Measurements from ENCODE around the gene CMTM2. TPM values are rescaled to one million over a fixed set of nuclear protein-coding genes. Genes with fewer than 3 reads are reported as not detected.

CMTM2 gene
- total and polyA plus RNA-seq, 9 of the 15 experiments (the other 6 are each of a cell fraction or from before 2014, with no cell fraction given), result not detected

DNA sequence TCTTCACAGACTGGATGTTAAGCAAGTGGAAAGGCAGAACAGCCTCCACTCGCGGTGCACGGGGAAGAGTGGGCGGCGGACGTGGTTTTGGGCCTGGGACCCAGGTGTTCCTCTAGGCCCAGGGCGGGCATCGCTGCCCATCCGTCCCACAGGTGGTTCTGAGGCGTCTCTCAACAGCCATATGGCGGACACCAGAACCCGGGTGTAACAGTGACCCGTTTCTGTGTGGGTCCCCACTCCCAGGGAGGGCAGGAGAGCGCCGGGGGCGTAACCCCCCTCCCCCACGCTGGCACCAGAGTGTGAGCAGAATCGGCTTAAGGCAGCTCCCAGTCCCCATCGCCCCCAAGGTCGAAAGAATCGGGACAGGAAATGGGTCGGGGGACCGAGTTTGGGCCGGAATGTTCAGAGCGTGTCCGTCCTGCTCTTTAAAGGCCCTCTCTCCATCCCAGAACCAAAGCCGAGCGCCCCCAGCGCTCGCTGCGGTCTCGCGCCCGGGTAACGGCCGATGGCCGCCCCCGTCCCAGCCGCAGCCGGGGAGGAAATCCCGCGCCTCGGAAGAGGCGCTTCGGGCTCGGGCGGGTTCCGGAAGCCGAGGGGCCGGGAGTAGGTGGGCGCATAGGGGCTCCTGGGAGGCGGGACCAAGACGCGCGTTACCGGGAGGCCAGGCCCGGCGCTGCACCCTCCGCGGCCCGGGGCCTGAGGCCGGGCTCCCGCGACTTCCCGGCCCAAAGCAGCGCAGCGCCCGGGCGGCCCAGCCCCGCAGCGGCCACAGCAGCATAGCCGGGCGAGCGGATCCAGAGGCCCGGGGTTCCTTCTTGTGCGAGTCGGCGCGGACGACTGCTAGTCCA is 29.8 kb upstream of the CMTM2 start, which contains the start of gene TK2 (continued):
- TF ChIP-seq, protein P1, sequence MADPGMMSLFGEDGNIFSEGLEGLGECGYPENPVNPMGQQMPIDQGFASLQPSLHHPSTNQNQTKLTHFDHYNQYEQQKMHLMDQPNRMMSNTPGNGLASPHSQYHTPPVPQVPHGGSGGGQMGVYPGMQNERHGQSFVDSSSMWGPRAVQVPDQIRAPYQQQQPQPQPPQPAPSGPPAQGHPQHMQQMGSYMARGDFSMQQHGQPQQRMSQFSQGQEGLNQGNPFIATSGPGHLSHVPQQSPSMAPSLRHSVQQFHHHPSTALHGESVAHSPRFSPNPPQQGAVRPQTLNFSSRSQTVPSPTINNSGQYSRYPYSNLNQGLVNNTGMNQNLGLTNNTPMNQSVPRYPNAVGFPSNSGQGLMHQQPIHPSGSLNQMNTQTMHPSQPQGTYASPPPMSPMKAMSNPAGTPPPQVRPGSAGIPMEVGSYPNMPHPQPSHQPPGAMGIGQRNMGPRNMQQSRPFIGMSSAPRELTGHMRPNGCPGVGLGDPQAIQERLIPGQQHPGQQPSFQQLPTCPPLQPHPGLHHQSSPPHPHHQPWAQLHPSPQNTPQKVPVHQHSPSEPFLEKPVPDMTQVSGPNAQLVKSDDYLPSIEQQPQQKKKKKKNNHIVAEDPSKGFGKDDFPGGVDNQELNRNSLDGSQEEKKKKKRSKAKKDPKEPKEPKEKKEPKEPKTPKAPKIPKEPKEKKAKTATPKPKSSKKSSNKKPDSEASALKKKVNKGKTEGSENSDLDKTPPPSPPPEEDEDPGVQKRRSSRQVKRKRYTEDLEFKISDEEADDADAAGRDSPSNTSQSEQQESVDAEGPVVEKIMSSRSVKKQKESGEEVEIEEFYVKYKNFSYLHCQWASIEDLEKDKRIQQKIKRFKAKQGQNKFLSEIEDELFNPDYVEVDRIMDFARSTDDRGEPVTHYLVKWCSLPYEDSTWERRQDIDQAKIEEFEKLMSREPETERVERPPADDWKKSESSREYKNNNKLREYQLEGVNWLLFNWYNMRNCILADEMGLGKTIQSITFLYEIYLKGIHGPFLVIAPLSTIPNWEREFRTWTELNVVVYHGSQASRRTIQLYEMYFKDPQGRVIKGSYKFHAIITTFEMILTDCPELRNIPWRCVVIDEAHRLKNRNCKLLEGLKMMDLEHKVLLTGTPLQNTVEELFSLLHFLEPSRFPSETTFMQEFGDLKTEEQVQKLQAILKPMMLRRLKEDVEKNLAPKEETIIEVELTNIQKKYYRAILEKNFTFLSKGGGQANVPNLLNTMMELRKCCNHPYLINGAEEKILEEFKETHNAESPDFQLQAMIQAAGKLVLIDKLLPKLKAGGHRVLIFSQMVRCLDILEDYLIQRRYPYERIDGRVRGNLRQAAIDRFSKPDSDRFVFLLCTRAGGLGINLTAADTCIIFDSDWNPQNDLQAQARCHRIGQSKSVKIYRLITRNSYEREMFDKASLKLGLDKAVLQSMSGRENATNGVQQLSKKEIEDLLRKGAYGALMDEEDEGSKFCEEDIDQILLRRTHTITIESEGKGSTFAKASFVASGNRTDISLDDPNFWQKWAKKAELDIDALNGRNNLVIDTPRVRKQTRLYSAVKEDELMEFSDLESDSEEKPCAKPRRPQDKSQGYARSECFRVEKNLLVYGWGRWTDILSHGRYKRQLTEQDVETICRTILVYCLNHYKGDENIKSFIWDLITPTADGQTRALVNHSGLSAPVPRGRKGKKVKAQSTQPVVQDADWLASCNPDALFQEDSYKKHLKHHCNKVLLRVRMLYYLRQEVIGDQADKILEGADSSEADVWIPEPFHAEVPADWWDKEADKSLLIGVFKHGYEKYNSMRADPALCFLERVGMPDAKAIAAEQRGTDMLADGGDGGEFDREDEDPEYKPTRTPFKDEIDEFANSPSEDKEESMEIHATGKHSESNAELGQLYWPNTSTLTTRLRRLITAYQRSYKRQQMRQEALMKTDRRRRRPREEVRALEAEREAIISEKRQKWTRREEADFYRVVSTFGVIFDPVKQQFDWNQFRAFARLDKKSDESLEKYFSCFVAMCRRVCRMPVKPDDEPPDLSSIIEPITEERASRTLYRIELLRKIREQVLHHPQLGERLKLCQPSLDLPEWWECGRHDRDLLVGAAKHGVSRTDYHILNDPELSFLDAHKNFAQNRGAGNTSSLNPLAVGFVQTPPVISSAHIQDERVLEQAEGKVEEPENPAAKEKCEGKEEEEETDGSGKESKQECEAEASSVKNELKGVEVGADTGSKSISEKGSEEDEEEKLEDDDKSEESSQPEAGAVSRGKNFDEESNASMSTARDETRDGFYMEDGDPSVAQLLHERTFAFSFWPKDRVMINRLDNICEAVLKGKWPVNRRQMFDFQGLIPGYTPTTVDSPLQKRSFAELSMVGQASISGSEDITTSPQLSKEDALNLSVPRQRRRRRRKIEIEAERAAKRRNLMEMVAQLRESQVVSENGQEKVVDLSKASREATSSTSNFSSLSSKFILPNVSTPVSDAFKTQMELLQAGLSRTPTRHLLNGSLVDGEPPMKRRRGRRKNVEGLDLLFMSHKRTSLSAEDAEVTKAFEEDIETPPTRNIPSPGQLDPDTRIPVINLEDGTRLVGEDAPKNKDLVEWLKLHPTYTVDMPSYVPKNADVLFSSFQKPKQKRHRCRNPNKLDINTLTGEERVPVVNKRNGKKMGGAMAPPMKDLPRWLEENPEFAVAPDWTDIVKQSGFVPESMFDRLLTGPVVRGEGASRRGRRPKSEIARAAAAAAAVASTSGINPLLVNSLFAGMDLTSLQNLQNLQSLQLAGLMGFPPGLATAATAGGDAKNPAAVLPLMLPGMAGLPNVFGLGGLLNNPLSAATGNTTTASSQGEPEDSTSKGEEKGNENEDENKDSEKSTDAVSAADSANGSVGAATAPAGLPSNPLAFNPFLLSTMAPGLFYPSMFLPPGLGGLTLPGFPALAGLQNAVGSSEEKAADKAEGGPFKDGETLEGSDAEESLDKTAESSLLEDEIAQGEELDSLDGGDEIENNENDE (IDR thresholded peaks at IDR 0.05; ENCODE audit: low read depth, low read length), result no peak
- TF ChIP-seq ZNF699 (CRISPR knock-in tag; IDR thresholded peaks at IDR 0.05; ENCODE audit: insufficient replicate concordance) (no peak), CBX1 (IDR thresholded peaks at IDR 0.05; ENCODE audit: low read depth) (no peak; the same call in 1 of the 2 replicates), ZNF551 (CRISPR knock-in tag; IDR thresholded peaks at IDR 0.05) (no peak), RB1 (IDR thresholded peaks at IDR 0.05; ENCODE audit: low read depth) (peak; percentile 75; the same call in 1 of the 2 replicates), TSC22D4 (tag; IDR thresholded peaks at IDR 0.05) (no peak), IRF1 (CRISPR knock-in tag; IDR thresholded peaks at IDR 0.05; ENCODE audit: borderline replicate concordance) (no peak), CEBPG (CRISPR knock-in tag; IDR thresholded peaks at IDR 0.05) (no peak), CEBPG (tag; conservative IDR thresholded peaks at IDR 0.05 in 1 of 2, IDR thresholded peaks at IDR 0.05 in 1 of 2) (no peak), MAX (CRISPR knock-in tag; IDR thresholded peaks at IDR 0.05) (no peak), ZSCAN32 (CRISPR knock-in tag; IDR thresholded peaks at IDR 0.05) (no peak), ZKSCAN1 (IDR thresholded peaks at IDR 0.05; ENCODE audit: low read depth, low read length) (no peak), ZNF280A (IDR thresholded peaks at IDR 0.05; ENCODE audit: low read depth, partially characterized antibody) (no peak)

All from K562 (cell line).